ENCODE measurements around the gene DDX21.
"Not testable (repeated sequence)": the region's sequence is repeated elsewhere in the genome, so short reads cannot be mapped to it uniquely, and the experiment has no call there.

The DDX21 gene

DNA sequence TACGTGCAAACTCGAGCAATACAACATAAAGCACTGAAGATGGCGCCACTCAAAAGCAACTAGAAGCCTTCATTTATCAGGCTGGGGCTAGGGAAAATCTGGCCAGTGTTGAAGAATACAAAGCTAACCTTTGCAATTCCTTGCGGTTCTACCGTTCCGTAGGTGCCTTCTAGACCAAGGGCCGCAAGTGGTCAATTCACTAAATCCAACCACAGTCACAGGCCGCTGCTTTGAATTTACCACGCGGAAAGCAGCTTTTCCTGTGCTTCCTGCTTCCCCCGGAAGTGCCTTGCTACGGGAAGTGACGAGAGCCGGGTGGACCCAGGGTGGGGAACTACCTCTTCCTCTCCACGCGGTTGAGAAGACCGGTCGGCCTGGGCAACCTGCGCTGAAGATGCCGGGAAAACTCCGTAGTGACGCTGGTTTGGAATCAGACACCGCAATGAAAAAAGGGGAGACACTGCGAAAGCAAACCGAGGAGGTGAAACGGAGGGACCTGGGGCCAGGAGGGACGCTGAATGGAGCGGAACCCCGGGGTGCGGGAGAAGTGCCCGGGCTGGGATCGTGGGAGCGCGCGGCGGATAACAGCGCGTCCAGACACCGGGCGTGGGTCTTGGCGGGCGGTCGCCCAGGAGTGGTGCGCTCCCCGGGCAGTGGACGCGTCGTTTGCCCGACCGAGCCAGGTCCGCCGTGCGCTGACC lies at the start of gene DDX21:
DDX21 (plus strand) TSS at position 339 of the 701 bp plus-strand sequence; CDS start at position 395, 56 bp downstream.
- ATAC-seq, result peak; percentile 94
- TF ChIP-seq ZFP3 (CRISPR knock-in tag; IDR thresholded peaks at IDR 0.05), result peak; percentile 24; the same call in 1 of the 2 replicates
- TF ChIP-seq ESRRG (CRISPR knock-in tag; IDR thresholded peaks at IDR 0.05), result 0 out of 2 replicates have a peak, but pooled peaks have one; percentile 22
- TF ChIP-seq ZNF70 (CRISPR knock-in tag; IDR thresholded peaks at IDR 0.05), result no peak
- no peak; the same call in 1 of the 2 replicates for TF ChIP-seq TCF4 (CRISPR knock-in tag; IDR thresholded peaks at IDR 0.05; ENCODE audit: borderline replicate concordance)

DNA sequence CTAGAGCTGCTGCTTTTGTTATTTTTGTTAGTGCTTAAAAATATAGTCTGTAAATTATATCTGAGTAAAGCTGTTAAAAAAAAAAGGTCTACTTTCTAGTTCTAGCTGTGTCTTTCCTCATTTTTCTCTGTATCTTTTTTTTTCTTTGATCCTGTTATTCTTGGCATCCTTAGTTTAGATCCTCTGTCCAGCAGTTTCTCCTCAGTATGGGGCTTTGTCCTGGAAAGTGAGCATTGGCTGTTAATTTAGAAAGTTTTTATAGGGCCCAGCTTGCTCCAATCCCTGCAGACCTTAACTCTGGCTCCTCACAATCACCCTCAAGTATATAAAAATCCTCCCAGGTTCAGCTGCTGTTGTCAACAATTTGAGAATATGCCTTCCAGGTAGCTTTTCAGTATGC lies 31.4 kb upstream of the DDX21 start:
- TF ChIP-seq PPARA (CRISPR knock-in tag; IDR thresholded peaks at IDR 0.05; ENCODE audit: borderline replicate concordance) (no peak), ZNF70 (CRISPR knock-in tag; IDR thresholded peaks at IDR 0.05) (no peak)
- no peak for ATAC-seq

DNA sequence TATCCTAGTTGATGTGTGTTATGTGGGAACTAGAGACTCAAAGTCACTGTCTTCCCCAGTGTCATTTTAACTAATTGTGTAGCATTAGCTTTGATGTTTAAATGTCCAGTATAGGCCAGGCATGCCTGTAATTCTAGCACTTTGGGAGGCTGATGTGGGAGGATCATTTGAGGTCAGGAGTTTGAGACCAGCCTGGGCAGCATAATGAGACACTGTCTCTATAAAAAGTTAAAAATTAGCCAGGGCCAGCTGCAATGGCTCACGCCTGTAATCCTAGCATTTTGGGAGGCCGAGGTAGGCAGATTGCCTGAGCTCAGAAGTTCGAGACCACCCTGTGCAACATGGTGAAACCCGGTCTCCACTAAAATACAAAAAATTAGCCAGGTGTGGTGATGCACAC lies 30.5 kb upstream of the DDX21 start:
- TF ChIP-seq ZC3H10 (CRISPR knock-in tag; IDR thresholded peaks at IDR 0.05), result no peak
- ATAC-seq, result no peak

DNA sequence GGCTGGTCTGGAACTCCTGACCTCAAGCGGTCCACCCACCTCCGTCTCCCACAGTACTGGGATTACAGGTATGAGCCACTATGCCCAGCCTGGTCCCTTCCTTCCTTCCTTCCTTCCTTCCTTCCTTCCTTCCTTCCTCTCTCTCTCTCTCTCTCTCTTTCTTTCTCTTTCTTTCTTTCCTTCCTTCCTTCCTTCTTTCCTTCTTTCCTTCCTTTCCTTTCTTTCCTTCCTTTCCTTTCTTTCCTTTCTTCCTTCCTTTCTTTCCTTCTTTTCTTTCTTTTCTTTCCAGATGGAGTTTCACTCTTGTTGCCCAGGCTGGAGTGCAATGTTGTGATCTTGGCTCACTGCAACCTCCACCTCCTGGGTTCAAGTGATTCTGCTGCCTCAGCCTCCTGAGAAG lies 26.8 kb upstream of the DDX21 start:
- ATAC-seq, result not testable (repeated sequence)

DNA sequence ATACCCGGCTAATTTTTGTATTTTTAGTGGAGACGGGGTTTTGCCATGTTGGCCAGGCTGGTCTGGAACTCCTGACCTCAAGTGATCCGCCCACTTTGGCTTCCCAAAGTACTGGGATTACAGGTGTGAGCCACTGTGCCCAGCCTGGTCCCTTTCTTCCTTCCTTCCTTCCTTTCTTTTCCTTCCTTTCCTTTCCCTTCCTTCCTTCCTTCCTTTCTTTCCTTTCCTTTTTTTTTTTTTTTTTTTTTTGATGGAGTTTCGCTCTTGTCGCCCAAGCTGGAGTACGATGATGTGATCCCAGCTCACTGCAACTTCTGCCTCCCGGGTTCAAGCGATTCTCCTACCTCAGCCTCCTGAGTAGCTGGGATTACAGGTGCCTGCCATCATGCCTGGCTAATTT lies 26.1 kb upstream of the DDX21 start:
- not testable (repeated sequence) for ATAC-seq

DNA sequence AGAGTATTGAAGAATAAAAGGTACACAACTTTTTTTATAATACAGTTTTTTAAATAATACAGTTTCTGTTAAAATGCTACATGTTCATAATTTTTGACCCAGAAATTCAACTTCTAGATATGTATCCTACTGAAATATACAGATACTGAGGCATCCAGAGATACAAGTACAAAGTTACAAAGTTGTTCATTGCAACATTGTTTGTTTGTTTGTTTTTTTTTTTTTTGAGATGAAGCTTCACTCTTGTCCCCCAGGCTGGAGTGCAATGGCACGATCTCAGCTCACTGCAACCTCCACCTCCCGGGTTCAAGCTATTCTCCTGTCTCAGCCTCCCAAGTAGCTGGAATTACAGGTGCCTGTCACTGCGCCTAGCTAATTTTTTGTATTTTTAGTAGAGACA lies 23.1 kb upstream of the DDX21 start:
- not testable (repeated sequence) for ATAC-seq

DNA sequence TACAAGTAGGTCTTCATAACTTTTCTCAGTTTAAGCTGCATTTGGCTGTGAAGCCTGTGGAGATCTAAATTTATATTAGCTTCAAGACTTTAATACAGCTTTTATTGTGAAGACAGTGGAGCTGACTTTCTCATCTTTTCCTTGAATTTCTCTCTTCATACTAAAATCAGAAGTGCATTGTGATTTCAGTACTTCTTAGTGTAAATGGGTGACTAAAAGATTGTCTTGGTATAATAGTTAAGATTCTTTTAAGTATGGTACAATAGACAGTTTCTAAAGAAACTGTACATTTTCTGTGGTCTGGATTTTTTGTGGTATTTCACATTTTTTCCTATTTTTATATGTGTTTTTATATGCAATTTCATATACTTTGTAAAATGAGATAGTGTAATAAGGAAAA lies 21.0 kb upstream of the DDX21 start:
- TF ChIP-seq ARNTL (CRISPR knock-in tag; IDR thresholded peaks at IDR 0.05; ENCODE audit: borderline replicate concordance, low read depth), result no peak
- no peak for TF ChIP-seq ZNF565 (CRISPR knock-in tag; conservative IDR thresholded peaks at IDR 0.05; ENCODE audit: low read depth)
- TF ChIP-seq ISL1 (CRISPR knock-in tag; IDR thresholded peaks at IDR 0.05), result no peak
- TF ChIP-seq, protein P1, sequence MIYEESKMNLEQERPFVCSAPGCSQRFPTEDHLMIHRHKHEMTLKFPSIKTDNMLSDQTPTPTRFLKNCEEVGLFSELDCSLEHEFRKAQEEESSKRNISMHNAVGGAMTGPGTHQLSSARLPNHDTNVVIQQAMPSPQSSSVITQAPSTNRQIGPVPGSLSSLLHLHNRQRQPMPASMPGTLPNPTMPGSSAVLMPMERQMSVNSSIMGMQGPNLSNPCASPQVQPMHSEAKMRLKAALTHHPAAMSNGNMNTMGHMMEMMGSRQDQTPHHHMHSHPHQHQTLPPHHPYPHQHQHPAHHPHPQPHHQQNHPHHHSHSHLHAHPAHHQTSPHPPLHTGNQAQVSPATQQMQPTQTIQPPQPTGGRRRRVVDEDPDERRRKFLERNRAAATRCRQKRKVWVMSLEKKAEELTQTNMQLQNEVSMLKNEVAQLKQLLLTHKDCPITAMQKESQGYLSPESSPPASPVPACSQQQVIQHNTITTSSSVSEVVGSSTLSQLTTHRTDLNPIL (CRISPR knock-in tag; IDR thresholded peaks at IDR 0.05; ENCODE audit: low read depth), result no peak
- no peak for ATAC-seq

DNA sequence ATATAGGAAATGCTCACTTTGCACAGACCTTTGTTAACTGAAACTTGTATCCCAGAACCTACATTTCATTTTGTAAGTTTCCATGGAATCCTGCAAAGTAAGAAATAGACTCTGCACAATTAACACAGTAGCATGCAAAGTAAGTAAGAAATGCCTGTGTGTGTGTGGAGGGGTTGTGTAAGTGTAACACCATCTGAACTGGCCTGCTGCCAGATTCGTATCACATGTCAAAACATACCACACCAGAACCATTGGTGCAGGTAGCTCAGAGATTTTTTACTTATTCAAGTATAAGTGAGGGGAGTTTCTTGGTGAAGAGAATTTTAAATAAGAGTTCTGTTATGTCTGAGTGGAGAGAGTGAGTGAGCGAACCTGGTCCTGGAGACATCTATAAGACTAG lies 17.9 kb upstream of the DDX21 start:
- no peak for ATAC-seq
- TF ChIP-seq ZNF70 (CRISPR knock-in tag; IDR thresholded peaks at IDR 0.05), result no peak
- no peak for TF ChIP-seq TCF4 (CRISPR knock-in tag; IDR thresholded peaks at IDR 0.05; ENCODE audit: borderline replicate concordance)

DNA sequence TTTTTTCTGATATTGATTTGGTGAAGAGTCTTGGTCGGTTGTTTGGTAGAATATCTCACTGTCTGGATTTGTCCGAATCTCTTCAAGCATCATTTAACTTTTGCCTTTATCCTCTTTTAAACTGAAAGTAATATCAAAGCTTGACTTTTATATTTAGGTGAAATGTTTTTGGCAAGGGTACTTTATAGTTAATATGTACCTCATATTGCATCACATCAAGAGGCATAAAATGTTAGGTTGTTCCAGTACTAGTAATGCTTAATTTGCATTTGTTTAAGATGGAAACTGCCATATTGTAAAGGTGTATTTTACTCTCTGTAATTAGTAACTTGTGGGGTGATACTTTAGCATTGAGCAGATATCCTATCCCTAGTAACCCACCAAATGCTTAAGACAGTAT lies 17.1 kb upstream of the DDX21 start:
- ATAC-seq, result no peak
- TF ChIP-seq GLIS3 (CRISPR knock-in tag; IDR thresholded peaks at IDR 0.05) (no peak), ZNF8 (CRISPR knock-in tag; IDR thresholded peaks at IDR 0.05) (no peak), ZC3H10 (CRISPR knock-in tag; IDR thresholded peaks at IDR 0.05) (no peak), ARNTL (CRISPR knock-in tag; IDR thresholded peaks at IDR 0.05; ENCODE audit: borderline replicate concordance, low read depth) (no peak), ISL1 (CRISPR knock-in tag; IDR thresholded peaks at IDR 0.05) (no peak), RARB (CRISPR knock-in tag; IDR thresholded peaks at IDR 0.05) (no peak), OSR1 (CRISPR knock-in tag; IDR thresholded peaks at IDR 0.05) (no peak), PPARA (CRISPR knock-in tag; IDR thresholded peaks at IDR 0.05; ENCODE audit: borderline replicate concordance) (no peak), TCF4 (CRISPR knock-in tag; IDR thresholded peaks at IDR 0.05; ENCODE audit: borderline replicate concordance) (no peak), SNAI2 (CRISPR knock-in tag; IDR thresholded peaks at IDR 0.05) (no peak), BACH2 (CRISPR knock-in tag; IDR thresholded peaks at IDR 0.05; ENCODE audit: borderline replicate concordance) (no peak), CSDC2 (CRISPR knock-in tag; IDR thresholded peaks at IDR 0.05) (no peak)
- TF ChIP-seq, protein P2, sequence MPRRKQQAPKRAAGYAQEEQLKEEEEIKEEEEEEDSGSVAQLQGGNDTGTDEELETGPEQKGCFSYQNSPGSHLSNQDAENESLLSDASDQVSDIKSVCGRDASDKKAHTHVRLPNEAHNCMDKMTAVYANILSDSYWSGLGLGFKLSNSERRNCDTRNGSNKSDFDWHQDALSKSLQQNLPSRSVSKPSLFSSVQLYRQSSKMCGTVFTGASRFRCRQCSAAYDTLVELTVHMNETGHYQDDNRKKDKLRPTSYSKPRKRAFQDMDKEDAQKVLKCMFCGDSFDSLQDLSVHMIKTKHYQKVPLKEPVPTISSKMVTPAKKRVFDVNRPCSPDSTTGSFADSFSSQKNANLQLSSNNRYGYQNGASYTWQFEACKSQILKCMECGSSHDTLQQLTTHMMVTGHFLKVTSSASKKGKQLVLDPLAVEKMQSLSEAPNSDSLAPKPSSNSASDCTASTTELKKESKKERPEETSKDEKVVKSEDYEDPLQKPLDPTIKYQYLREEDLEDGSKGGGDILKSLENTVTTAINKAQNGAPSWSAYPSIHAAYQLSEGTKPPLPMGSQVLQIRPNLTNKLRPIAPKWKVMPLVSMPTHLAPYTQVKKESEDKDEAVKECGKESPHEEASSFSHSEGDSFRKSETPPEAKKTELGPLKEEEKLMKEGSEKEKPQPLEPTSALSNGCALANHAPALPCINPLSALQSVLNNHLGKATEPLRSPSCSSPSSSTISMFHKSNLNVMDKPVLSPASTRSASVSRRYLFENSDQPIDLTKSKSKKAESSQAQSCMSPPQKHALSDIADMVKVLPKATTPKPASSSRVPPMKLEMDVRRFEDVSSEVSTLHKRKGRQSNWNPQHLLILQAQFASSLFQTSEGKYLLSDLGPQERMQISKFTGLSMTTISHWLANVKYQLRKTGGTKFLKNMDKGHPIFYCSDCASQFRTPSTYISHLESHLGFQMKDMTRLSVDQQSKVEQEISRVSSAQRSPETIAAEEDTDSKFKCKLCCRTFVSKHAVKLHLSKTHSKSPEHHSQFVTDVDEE (CRISPR knock-in tag; IDR thresholded peaks at IDR 0.05), result no peak
- TF ChIP-seq, protein P1 (CRISPR knock-in tag; IDR thresholded peaks at IDR 0.05; ENCODE audit: low read depth), result no peak
- TF ChIP-seq, protein P3, sequence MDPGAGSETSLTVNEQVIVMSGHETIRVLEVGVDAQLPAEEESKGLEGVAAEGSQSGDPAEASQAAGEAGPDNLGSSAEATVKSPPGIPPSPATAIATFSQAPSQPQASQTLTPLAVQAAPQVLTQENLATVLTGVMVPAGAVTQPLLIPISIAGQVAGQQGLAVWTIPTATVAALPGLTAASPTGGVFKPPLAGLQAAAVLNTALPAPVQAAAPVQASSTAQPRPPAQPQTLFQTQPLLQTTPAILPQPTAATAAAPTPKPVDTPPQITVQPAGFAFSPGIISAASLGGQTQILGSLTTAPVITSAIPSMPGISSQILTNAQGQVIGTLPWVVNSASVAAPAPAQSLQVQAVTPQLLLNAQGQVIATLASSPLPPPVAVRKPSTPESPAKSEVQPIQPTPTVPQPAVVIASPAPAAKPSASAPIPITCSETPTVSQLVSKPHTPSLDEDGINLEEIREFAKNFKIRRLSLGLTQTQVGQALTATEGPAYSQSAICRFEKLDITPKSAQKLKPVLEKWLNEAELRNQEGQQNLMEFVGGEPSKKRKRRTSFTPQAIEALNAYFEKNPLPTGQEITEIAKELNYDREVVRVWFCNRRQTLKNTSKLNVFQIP (CRISPR knock-in tag; IDR thresholded peaks at IDR 0.05; ENCODE audit: borderline replicate concordance, low read depth), result no peak

Data from SK-N-SH treated with all-trans-retinoic acid at 6 μM for 48 hours (cell line).